Stomach smooth muscle (tissue), 2 donors: ENCODE results near the gene MYT1.
"Not testable (repeated sequence)": the region's sequence is repeated elsewhere in the genome, so short reads cannot be mapped to it uniquely, and the experiment has no call there.

ENCODE experiments used
- H3K27ac ChIP-seq: one replicate; pipeline ENCODE4 v1.7.0; 2013; ENCODE audit warnings: mild to moderate bottlenecking, low read length, inconsistent platforms
- H3K27me3 ChIP-seq, 2 donors: one replicate each; pipeline ENCODE4 v1.7.0; 2013; ENCODE audit warnings: low read length in 2 of 2; ENCODE audit not compliant: insufficient read depth in 2 of 2, control insufficient read depth in 1 of 2
- H3K36me3 ChIP-seq, 2 donors: one replicate each; pipeline ENCODE4 v1.7.0; 2013; ENCODE audit warnings: low read length in 2 of 2; ENCODE audit not compliant: control insufficient read depth in 2 of 2, insufficient read depth in 2 of 2
- H3K4me1 ChIP-seq: one replicate; pipeline ENCODE4 v1.7.0; 2013; ENCODE audit warnings: low read length; ENCODE audit not compliant: control insufficient read depth, insufficient read depth
- H3K4me3 ChIP-seq, 2 donors: one replicate each; pipeline ENCODE4 v1.7.0; 2013; ENCODE audit warnings: low read length in 2 of 2
- H3K9ac ChIP-seq, 2 donors: one replicate each; pipeline ENCODE4 v1.7.0; 2013; ENCODE audit warnings: low read length in 2 of 2, mild to moderate bottlenecking in 1 of 2
- H3K9me3 ChIP-seq, 2 donors: one replicate each; pipeline ENCODE4 v1.7.0; 2013; ENCODE audit warnings: low read length in 2 of 2; ENCODE audit not compliant: control insufficient read depth in 2 of 2
- donor health status: healthy.
- donor health status: Pancreatic carcinoma.

MYT1 gene

DNA sequence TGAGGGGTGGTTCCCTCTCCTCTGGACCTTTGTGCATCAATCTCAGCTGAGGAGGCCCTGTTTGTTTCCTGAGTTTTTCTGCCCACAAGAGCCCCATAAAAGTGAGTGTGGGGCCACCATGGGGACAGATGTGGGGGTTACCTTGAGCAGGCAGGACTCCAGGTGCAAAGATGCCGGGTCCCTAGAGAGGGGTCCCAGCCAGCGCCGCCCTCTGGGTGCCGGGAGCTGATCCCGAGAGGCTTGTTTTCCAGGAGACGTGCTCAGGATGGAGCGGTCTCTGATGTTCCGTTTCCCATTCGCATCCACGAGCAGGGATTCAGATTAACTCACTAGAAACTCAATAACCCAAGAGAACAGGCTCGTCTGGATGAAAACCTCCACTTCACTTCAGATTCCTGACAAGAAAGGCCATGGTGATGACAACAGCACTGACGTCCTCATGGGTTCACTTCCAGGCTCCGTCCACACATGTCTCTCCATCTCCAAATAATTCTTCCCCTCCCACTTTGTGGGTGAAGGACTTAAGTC, 21.9 kb downstream of the MYT1 start:
- Histone ChIP-seq H3K36me3 (no peaks in the 10 kb centered on the region), H3K4me3 (no peak overlapping the region)

DNA sequence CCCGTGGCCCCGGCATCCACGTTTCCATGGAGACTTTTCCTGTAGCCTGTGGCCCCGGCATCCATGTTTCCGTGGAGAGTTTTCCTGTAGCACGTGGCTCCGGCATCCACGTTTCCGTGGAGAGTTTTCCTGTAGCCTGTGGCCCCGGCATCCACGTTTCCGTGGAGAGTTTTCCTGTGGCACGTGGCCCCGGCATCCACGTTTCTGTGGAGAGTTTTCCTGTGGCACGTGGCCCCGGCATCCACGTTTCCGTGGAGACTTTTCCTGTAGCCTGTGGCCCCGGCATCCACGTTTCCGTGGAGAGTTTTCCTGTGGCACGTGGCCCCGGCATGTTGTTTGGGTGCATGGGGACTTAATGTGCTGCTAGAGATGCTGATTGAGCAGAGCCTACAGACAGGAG, 23.0 kb downstream of the MYT1 start:
- H3K27ac ChIP-seq, H3K4me1 ChIP-seq, H3K9me3 ChIP-seq, H3K4me3 ChIP-seq, H3K9ac ChIP-seq, H3K36me3 ChIP-seq: not testable (repeated sequence)
- peaks cover 11 to 22% of the 10 kb centered on the region in 2 donors for H3K27me3 ChIP-seq

More for the DNA sequence above, 21.9 kb downstream of the MYT1 start:
- Histone ChIP-seq H3K27me3 (peaks cover 3 to 15% of the 10 kb centered on the region in 2 donors), H3K27ac (no peak overlapping the region), H3K9me3 (no peaks in the 10 kb centered on the region), H3K4me1 (no peaks in the 10 kb centered on the region), H3K9ac (no peak overlapping the region)

DNA sequence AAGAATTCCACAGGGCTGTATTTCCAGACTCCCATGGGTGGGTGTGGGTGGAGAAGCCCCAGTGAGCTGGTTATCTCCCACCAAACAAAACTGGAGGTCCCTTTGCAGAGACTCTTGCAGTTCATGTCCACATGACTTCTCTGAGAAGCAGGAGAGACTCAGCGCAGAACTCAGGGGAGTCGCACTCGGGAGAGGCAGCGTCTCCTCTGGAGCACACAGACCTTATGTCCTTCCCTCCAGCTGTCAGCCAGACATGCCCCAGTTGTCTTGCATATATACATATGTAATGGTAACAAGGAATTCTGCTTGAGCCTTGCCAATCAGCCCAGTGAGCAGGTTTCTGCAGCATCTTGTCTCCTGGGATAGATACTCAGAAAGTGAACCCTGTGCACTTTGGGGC, 23.8 kb downstream of the MYT1 start:
- Histone ChIP-seq H3K27ac (no peak overlapping the region), H3K27me3 (peaks cover 18 to 25% of the 10 kb centered on the region in 2 donors), H3K4me1 (no peaks in the 10 kb centered on the region), H3K9ac (no peak overlapping the region), H3K9me3 (no peaks in the 10 kb centered on the region), H3K4me3 (no peak overlapping the region), H3K36me3 (no peaks in the 10 kb centered on the region)

DNA sequence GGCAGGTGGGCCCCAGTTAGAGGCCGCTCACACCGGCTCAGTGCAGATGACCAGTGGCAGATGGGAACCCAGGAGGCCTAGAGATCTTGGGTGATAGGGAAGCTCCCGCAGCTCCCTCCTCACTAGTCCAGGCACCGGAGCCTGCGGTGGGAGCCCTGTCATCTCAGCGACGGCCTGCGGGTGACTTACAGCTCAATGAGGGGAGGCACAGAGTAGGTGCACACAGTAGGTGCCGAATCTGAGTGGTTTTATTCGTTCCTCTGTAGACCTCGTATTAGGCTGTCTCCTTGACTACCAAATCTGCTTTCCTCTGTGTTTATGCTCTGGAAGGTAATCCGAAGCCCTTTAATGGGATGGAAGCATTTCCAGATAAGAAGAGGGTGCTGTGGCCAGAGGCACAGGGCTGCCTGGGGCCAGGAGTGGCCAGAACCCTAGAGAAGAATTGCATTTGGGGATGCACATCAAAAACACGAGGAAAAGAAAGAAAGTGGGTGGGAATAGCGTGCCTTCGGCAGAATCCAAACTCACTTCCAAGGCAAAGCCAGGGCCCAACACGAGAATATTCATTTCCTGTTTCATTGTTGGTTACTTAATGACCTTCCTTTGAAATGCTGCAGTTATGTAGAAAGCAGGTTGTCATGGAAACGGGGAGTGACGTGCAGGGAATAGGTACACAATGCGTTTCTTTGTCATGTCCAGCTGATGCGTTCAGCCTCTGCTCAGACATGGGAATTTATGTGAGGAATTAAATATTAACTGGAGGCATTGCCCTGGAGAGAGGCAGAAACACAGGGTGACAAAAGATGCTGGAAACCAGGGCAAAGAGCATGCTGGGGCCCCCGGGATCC, 24.7 kb downstream of the MYT1 start:
- H3K9me3 ChIP-seq = no peaks in the 10 kb centered on the region

DNA sequence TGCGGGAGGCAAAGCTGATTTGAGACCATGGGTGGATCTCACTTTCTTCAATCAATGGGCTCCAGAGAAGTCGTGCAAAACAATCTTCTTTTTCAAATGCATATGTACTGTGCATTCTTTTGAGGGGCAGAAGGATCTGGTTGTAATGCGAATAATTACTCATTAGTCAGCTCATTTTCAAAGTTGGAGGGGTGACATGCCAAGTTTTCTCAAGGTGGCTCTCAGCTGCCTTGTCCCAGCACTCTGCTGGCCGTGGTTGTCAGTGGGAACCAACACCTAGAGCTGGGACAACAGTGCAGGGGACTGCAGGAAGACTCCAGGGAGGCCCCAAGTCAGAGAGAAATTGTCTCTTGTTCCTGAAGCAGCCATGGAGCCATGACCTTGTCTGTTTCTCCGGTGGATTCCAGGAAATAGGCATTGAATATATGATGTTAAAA, 25.3 kb downstream of the MYT1 start:
- H3K27ac ChIP-seq = no peak overlapping the region
- H3K27me3 ChIP-seq = peaks cover 18 to 27% of the 10 kb centered on the region in 2 donors
- H3K4me3 ChIP-seq = no peak overlapping the region
- H3K36me3 ChIP-seq = no peaks in the 10 kb centered on the region
- H3K9me3 ChIP-seq = no peaks in the 10 kb centered on the region
- H3K9ac ChIP-seq = no peak overlapping the region
- no peaks in the 10 kb centered on the region for H3K4me1 ChIP-seq

More for the DNA sequence above, 24.7 kb downstream of the MYT1 start:
- H3K27ac ChIP-seq = no peak overlapping the region
- no peaks in the 10 kb centered on the region for H3K4me1 ChIP-seq
- H3K27me3 ChIP-seq = peaks cover 18 to 27% of the 10 kb centered on the region in 2 donors
- no peak overlapping the region for H3K9ac ChIP-seq
- H3K4me3 ChIP-seq = no peak overlapping the region
- no peaks in the 10 kb centered on the region for H3K36me3 ChIP-seq

DNA sequence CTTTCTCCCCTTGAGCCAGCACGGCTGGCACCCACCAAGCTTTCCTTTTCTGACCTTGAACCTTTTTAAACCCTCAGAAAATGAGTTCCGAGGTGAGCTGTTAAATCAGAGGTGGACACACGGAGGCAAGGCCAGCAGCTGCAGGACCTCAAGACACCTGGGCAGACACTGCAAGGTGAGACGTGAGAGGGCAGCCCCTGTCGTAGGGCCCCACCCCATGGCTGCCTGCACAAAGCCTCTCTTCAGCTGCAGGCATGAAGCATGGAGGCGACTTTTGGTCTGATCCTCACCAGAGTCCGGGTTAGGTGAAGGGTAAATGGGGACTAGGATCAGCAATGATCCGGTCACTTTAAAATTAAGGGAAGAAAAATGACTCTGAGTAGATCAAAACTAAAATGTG, 25.7 kb downstream of the MYT1 start:
- H3K27ac ChIP-seq = no peak overlapping the region

DNA sequence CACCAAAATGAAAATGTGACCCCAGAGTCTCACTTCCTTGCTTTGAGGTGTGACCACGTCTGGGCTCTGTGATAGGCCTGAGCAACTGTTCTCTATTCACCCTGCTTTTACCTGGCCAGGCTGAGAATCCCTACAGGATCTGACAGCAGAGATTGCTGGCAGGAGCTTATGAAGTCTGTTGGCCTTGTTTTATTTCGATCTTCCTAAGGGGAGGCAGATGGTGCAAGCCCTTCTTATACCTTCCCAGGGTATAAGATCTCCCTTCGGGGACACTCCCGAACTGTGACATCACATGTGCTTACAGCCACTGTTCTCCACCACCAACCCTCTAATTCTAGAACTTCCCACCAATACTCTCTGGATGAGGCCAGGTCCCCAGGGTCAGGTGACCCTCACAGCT, 26.8 kb downstream of the MYT1 start:
- H3K4me1 ChIP-seq = no peaks in the 10 kb centered on the region
- no peaks in the 10 kb centered on the region for H3K9me3 ChIP-seq
- no peak overlapping the region for H3K9ac ChIP-seq
- peaks cover 16 to 25% of the 10 kb centered on the region in 2 donors for H3K27me3 ChIP-seq
- H3K27ac ChIP-seq = no peak overlapping the region
- H3K36me3 ChIP-seq = no peaks in the 10 kb centered on the region
- no peak overlapping the region for H3K4me3 ChIP-seq

More for the DNA sequence above, 25.7 kb downstream of the MYT1 start:
- Histone ChIP-seq H3K9me3 (no peaks in the 10 kb centered on the region), H3K4me1 (no peaks in the 10 kb centered on the region), H3K4me3 (no peak overlapping the region), H3K36me3 (no peaks in the 10 kb centered on the region), H3K27me3 (peaks cover 16 to 27% of the 10 kb centered on the region in 2 donors), H3K9ac (no peak overlapping the region)

DNA sequence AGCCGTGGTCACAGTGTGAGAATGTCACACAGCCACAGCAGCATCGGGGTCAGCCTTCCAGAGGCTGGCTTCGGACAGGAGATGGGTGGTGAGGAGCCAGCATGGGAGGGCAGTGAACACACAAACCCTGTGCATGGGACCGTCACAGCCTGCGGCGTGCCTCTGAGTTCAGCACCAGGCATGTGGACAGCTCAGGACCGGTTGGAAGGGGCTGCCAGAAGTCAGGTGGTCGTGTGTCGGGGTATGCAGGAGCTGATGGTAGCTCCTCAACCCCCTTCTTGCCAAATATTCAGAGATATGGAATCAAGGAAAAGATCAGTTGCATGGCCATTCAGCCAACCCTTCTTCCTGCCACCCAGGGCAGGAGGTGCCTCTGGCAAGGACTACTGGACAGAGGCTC, 28.2 kb downstream of the MYT1 start:
- Histone ChIP-seq H3K4me1 (no peaks in the 10 kb centered on the region), H3K27me3 (peaks cover 19 to 32% of the 10 kb centered on the region in 2 donors), H3K9ac (no peak overlapping the region), H3K36me3 (no peaks in the 10 kb centered on the region), H3K4me3 (no peak overlapping the region), H3K27ac (no peak overlapping the region), H3K9me3 (no peaks in the 10 kb centered on the region)

DNA sequence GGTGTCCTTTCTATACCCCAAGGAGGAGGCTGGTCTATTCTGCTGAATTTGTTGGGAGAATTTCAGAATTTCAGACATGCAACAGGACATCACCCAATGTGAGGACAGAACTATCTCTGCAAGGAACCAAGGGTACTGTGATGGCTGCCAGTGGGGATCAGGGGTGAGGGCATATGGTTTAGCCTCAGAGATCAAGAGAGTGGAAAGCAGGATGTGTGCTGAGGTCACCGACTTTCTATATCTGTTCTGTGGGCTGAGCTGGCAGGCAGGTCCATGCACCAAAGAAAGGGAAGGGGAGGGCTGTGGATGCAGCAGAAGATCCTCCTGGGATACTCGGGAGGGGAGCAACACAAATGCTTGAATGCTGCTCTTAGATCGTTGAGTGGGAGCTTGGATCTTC, 28.8 kb downstream of the MYT1 start:
- Histone ChIP-seq H3K9ac (no peak overlapping the region), H3K9me3 (no peaks in the 10 kb centered on the region), H3K27me3 (peaks cover 19 to 35% of the 10 kb centered on the region in 2 donors), H3K27ac (no peak overlapping the region), H3K4me1 (no peaks in the 10 kb centered on the region), H3K36me3 (no peaks in the 10 kb centered on the region), H3K4me3 (no peak overlapping the region)

DNA sequence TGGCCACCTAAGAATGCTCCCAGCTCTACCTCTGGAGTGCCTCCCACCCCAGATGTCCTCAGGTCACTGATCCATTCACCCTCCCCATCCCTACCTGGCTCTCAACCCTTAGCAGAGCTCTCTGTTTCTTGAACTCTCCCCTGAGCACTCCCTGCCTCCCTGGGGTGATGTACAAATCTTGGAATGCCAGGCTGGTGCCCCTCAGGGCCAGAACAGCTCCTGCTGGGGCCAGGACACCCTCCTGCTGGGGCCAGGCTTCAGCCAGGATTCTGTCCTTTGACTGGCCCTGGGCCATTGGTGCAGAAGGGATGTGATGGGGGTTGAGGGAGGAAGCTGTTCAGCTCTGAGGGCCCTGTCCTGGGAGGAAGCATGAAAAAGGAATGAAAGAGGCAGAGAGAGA, 30.0 kb downstream of the MYT1 start:
- H3K9ac ChIP-seq = no peak overlapping the region
- no peak overlapping the region for H3K4me3 ChIP-seq
- H3K4me1 ChIP-seq = no peaks in the 10 kb centered on the region
- H3K27ac ChIP-seq = no peak overlapping the region
- H3K36me3 ChIP-seq = no peaks in the 10 kb centered on the region
- no peaks in the 10 kb centered on the region for H3K9me3 ChIP-seq
- peaks cover 23 to 33% of the 10 kb centered on the region in 2 donors for H3K27me3 ChIP-seq

DNA sequence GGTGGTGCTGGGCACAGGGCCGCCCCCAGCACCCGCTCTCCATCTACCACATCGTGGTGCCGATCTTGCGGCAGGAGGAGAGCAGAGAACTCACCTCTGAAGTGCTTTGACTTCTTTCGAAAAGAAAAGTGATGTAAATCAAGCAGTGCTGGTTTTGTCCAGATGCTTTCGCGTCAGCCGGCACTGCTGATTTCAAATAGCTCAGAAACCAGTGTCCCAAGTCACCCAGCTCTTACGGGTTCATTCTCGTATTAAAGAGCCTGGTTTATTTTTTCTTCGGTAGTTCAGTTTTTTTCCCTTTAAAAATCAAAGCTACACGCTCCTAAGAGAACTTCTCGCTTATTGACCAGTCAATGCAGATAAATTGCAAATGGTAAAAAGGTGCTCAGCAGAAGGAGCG, 32.1 kb downstream of the MYT1 start:
- H3K27ac ChIP-seq = no peak overlapping the region
- H3K36me3 ChIP-seq = no peaks in the 10 kb centered on the region
- no peaks in the 10 kb centered on the region for H3K4me1 ChIP-seq
- no peaks in the 10 kb centered on the region for H3K9me3 ChIP-seq
- H3K9ac ChIP-seq = no peak overlapping the region
- no peak overlapping the region for H3K4me3 ChIP-seq
- peaks cover 25 to 28% of the 10 kb centered on the region in 2 donors for H3K27me3 ChIP-seq
